ENCODE results near the gene EMX1. TPM values are rescaled to one million over a fixed set of nuclear protein-coding genes. Genes with fewer than 3 reads are reported as not detected.
A peak's percentile ranks its signal among the peaks of the same experiment; 100 is the strongest.

EMX1 gene
- total RNA-seq, 2 donors from 2014 or later = 0.31 TPM; not detected in 1

GRCh38 chr2:72914589-72915319 is 2.6 kb upstream of the EMX1 start:
- Histone ChIP-seq H3K4me1 (peaks cover 0 to 46% of the 10 kb centered on the region in 2 donors), H3K27me3 (peaks cover 60 to 73% of the 10 kb centered on the region in 2 donors), H3K9me3 (no peaks in the 10 kb centered on the region), H3K36me3 (no peaks in the 10 kb centered on the region), H3K27ac (no peak overlapping the region), H3K4me3 (no peak overlapping the region)
- no peak for DNase-seq (ENCODE audit: low spot score)
- no peak for TF ChIP-seq CTCF (IDR thresholded peaks at IDR 0.05)

- Histone ChIP-seq H3K27ac (no peak overlapping the region), H3K4me1 (peaks cover 0 to 52% of the 10 kb centered on the region in 2 donors), H3K27me3 (peaks cover 65 to 80% of the 10 kb centered on the region in 2 donors), H3K4me3 (peak overlapping the region; percentile 15 to 44), H3K9me3 (no peaks in the 10 kb centered on the region), H3K36me3 (no peaks in the 10 kb centered on the region)
- no peak for DNase-seq (ENCODE audit: low spot score)
- no peak for TF ChIP-seq CTCF (IDR thresholded peaks at IDR 0.05)
Observed at GRCh38 chr2:72915320-72915906, 1.9 kb upstream of the EMX1 start.

GRCh38 chr2:72915907-72916742 is 1.2 kb upstream of the EMX1 start:
- no peak for TF ChIP-seq CTCF (IDR thresholded peaks at IDR 0.05)
- Histone ChIP-seq H3K9me3 (no peaks in the 10 kb centered on the region), H3K4me3 (peak overlapping the region; percentile 15 to 44), H3K27ac (no peak overlapping the region), H3K36me3 (no peaks in the 10 kb centered on the region), H3K27me3 (peaks cover 67 to 87% of the 10 kb centered on the region in 2 donors), H3K4me1 (peaks cover 0 to 58% of the 10 kb centered on the region in 2 donors)
- no peak for DNase-seq (ENCODE audit: low spot score)

GRCh38 chr2:72916743-72917137 is 579 bp upstream of the EMX1 start:
- no peaks in the 10 kb centered on the region for H3K36me3 ChIP-seq
- peaks cover 69 to 90% of the 10 kb centered on the region in 2 donors for H3K27me3 ChIP-seq
- H3K9me3 ChIP-seq = no peaks in the 10 kb centered on the region
- no peak for DNase-seq (ENCODE audit: low spot score)
- H3K4me1 ChIP-seq = peaks cover 0 to 58% of the 10 kb centered on the region in 2 donors
- TF ChIP-seq CTCF (IDR thresholded peaks at IDR 0.05) = no peak
- H3K4me3 ChIP-seq = peak overlapping the region; percentile 15 to 44
- no peak overlapping the region for H3K27ac ChIP-seq

GRCh38 chr2:72917877-72918553 is 696 bp downstream of the EMX1 start:
- no peak for TF ChIP-seq CTCF (IDR thresholded peaks at IDR 0.05)
- Histone ChIP-seq H3K27me3 (peaks cover 67 to 83% of the 10 kb centered on the region in 2 donors), H3K4me1 (peaks cover 0 to 58% of the 10 kb centered on the region in 2 donors), H3K36me3 (no peaks in the 10 kb centered on the region), H3K4me3 (peak overlapping the region; percentile 4 to 44), H3K27ac (no peak overlapping the region), H3K9me3 (no peaks in the 10 kb centered on the region)
- no peak for DNase-seq (ENCODE audit: low spot score)

All from right atrium auricular region (tissue), 2 donors.